HG02943 (cell line): ENCODE results near the gene CTSG.
"Not testable (repeated sequence)": the region's sequence is repeated elsewhere in the genome, so short reads cannot be mapped to it uniquely, and the experiment has no call there.

ENCODE experiments used
- ATAC-seq: cut with Tn5 transposase; IDR thresholded peaks from one replicate; pipeline ENCODE4 v1.9.1; 2021; ENCODE audit warnings: mild to moderate bottlenecking, low read depth, moderate library complexity; ENCODE audit not compliant: unreplicated experiment

CTSG gene

GRCh38 chr14:24576182-24576581 is at the start of gene CTSG:
Gene CTSG (minus strand): TSS chr14:24576250. CDS start chr14:24576223, 27 bp downstream.
- ATAC-seq = no peak

- no peak for ATAC-seq
These were observed 37.7 kb upstream of the CTSG start for GRCh38 chr14:24613747-24614146.

GRCh38 chr14:24613241-24613640 is 37.2 kb upstream of the CTSG start:
- no peak for ATAC-seq

GRCh38 chr14:24612196-24612595 is 36.1 kb upstream of the CTSG start:
- no peak for ATAC-seq

- ATAC-seq = no peak
These were observed 33.8 kb upstream of the CTSG start, which contains the start of gene GZMH for GRCh38 chr14:24609655-24610344. Gene GZMH (minus strand): TSS chr14:24609685. CDS start chr14:24609613, 72 bp downstream.

- ATAC-seq = no peak
These were observed 31.8 kb upstream of the CTSG start for GRCh38 chr14:24607635-24608514.

- ATAC-seq = no peak
These were observed 31.0 kb upstream of the CTSG start for GRCh38 chr14:24607081-24607480.

- ATAC-seq = no peak
These were observed 30.2 kb upstream of the CTSG start for GRCh38 chr14:24606297-24606696.

GRCh38 chr14:24605435-24606190 is 29.6 kb upstream of the CTSG start:
- no peak for ATAC-seq

- ATAC-seq = no peak
These were observed 21.4 kb upstream of the CTSG start for GRCh38 chr14:24597403-24597802.

GRCh38 chr14:24595073-24595808 is 19.2 kb upstream of the CTSG start:
- no peak for ATAC-seq

- ATAC-seq = not testable (repeated sequence)
These were observed 15.0 kb upstream of the CTSG start for GRCh38 chr14:24591004-24591403.

- ATAC-seq = not testable (repeated sequence)
These were observed 8.4 kb upstream of the CTSG start for GRCh38 chr14:24584402-24584801.

GRCh38 chr14:24578558-24578957 is 2.5 kb upstream of the CTSG start:
- ATAC-seq = no peak

- no peak for ATAC-seq
These were observed 721 bp upstream of the CTSG start for GRCh38 chr14:24576771-24577170.

GRCh38 chr14:24574206-24574774 is 1.8 kb downstream of the CTSG start:
- ATAC-seq = no peak

- no peak for ATAC-seq
These were observed 9.7 kb downstream of the CTSG start for GRCh38 chr14:24566318-24566717.

GRCh38 chr14:24565766-24566165 is 10.3 kb downstream of the CTSG start:
- no peak for ATAC-seq

- ATAC-seq = no peak
These were observed 12.5 kb downstream of the CTSG start for GRCh38 chr14:24563505-24563904.

GRCh38 chr14:24556756-24557155 is 19.3 kb downstream of the CTSG start:
- no peak for ATAC-seq
